Iris pigment epithelial cell (primary cell): Measurements from ENCODE around the gene MYOZ3.

Experiments
- DNase-seq: peaks from one replicate; pipeline ENCODE4 v3.0.0-alpha.2; 2011; ENCODE audit warnings: low read depth

Gene MYOZ3

DNA sequence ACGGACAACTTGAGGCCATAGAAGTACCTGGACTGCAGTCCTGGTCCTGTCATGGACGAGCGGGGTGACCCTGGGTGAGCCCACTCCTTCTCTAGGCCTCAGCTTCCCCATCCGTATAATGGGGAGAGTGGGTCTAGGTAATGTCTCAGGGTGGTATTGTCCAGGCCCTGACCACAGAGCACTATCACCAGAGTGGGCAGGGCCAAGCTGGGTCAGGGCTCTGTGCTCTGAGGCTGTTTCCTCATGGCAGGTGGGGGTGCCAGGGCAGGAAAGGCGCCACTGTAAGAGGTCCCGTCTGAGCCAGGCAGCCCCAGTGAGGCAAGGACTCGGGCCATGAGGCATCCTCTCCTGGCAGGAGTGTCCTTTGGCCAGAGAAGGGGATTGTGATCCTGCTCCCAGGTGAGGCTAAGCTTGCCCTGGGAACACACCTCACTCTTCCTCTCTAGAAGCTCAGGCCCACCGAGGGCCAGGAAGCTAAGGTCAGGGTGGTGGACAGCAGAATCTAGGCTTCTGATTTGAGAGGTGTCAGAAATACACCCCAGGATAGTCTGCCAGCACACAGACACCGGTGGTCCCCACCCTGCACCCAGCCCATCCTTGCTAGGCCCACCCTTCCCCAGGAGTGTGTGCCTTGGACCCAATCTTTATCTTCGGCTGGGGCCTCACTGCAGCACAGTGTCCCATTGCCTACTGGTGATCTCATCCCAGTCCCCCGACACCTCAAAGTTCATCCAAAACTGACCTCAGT lies 1.5 kb upstream of the MYOZ3 start:
- no peak for DNase-seq

DNA sequence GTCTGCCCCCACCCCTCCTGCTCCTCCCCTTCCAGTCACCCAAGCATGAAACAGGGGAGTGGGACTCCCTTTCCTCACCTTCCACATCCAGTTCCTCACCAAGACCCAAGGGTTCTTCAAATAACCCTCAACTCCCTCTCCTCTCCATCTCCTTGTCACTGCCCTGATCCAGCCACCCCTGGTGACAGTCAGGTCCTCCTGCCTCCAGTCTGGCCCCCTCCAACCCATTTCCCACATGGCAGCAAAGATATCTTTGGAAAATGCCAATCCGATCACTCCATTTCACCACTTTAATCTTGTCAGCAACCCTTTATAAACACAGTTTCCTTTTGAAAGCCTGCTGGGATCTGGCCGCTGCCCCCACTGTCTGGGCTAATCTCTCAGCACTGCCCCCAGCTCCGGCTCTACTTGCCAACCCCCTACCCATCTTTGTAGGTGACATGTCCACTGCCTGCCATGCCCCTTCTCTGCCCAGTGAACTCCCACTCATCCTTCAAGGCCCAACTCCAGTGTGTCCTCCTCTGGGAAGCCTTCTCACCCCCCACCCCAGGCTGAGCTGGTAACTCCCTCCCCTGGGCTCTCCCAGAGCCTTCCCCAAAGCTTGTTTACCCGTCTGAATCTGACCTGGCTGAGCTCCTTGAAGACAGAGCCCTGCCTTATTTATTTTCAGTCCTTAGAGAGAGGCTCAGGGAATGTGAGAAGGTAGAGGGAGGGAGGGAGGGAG lies 781 bp upstream of the MYOZ3 start:
- no peak for DNase-seq

DNA sequence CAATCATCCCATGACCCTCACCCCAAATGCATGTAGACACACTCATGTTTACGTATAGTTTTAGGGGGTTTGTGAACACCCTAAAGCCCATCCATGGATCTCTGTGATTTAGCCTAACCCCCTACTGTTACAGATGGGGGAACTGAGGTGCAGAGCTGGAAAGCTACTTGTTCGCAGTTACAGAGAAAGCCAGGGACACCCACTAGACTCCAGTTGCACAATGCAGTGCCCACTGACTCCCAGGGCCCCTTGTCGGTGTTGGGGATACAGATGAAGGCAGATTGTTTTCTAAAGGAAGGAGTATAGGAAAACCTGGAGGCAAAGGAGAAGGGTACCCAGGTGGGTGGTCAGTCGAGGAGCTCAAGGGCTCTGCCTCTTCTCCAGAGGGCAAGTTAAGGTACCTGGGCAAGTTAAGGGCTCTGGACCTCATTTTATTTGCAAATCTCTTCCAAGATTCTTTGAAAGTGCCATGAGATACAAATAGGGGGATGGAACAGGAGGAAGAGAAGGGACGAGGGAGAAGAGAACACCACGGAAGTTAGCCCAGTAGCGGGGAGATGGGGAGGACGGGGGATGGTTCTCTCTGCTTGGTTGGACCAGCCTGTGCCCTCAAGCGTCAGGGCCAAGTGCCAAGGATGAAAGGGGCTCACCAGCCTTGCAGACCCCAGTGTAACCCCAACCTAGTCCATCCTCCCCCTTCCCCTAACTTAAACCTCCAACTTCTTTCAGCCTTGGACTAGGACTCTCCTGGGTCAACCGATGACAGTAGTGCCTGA lies 958 bp downstream of the MYOZ3 start:
- no peak for DNase-seq

DNA sequence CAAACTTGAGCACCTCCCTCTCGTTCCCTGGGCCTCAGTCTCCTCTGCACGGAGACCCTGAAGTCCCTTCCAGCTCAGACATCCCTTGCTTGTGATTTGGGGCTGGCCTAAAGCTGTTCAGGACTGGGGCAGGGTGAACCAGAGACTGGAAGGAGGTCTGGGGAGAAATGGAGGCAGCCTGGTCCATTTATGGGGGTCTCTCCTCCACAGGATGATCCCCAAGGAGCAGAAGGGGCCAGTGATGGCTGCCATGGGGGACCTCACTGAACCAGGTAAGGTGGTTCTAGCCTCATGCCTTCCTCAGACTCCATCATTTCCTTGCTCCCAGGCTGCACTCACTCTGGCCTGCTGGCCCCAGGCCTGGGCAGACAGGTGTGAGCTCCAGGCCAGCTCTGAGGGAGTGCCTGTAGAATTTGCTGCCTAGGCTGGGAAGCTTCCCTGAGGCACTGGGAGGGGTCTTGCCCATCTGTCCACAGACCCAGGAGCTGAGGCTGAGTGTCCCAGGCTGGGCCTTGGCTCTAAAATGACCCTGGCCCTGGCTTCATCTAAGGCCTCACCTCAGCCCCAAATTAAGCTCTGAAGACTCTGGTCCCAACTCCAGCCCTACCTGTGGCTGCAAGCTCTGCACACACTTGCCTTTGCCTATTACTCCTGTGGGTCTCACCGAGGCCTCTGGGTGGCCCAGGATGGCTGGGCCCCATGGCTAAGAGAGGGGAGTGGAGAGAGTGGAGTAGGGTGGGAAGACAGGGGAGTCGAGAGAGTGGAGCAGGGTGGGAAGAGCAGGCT lies 1.9 kb downstream of the MYOZ3 start:
- no peak for DNase-seq

DNA sequence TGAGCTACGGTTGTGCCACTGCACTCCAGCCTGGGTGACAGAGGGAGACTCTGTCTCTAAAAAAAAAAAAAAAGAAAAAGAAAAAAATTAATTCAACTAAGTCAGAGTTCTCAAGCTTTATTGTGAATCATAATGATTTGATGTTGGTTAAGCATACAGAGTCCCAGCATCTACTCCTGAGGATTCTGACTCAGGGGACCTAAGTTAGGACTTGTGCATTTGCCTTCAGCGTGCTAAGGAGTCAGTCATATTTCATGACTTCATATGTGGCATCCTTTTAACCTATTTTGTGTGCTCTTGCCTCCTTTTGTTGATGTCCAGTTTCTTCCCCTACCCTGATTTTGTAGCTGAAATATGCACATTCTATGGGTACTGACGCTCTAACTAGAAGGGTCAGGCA lies 2.9 kb downstream of the MYOZ3 start:
- DNase-seq: no peak

DNA sequence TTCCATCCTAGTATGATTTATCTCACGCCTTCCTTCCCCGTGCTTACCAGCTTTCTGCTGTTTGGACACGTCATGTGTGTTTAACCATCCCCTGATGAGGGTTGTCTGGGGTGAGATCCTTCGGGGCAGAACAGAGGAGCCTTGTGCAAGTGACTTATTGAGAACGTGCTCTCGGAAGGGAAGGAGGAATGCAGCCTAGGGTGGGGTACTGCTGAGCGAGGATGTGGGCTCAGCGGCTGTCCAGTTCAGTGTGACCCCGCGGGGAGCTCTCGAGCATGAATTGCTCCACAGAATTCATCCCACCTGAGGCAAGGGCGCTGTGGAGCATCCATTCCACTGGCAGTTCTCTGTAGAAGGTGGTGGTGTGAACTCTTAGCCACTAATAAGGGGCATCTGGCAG lies 4.0 kb downstream of the MYOZ3 start:
- DNase-seq: no peak

DNA sequence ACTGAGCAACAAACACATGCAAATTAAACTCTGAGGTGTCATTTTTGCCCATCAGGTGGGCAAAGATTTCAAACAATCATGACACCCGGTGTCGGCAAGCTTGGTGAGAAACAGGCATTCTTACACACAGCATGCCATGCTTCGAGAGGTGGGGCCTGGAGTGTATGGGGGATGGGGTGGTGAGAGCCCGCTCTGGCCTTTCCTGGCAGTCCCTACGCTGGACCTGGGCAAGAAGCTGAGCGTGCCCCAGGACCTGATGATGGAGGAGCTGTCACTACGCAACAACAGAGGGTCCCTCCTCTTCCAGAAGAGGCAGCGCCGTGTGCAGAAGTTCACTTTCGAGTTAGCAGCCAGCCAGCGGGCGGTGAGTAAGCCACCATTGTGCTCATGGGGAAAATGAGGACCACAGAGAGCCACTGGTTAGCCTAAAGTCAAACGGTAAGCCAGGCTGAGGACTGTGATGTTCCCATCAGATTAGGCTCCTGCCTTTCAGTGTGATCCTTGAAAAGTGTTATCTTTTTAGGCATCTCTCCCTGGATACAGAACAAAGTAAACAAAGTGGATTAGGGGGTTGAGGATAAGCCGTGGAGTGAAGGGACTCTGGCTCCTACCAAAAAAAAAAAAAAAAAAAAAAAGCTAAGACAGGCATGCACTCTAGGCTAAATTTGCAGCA lies 9.4 kb downstream of the MYOZ3 start:
- no peak for DNase-seq

DNA sequence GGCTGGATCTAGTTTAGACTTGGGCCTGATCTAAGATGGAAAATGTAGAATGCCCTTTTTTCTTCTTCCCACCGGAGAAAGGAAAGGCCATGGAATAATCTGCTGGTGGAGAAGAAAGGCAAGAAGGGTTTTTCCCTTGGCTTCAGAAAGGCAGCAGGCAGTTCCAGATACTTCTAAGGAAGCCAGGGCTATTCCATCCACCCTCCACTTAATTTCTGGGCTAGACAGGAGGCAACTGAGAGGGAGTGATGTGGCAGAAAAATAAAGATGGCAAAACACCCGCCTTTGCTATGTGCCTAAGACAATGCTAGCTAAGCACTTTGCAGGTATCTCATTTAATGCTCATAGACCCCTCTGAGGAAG lies 9.9 kb downstream of the MYOZ3 start:
- no peak for DNase-seq

DNA sequence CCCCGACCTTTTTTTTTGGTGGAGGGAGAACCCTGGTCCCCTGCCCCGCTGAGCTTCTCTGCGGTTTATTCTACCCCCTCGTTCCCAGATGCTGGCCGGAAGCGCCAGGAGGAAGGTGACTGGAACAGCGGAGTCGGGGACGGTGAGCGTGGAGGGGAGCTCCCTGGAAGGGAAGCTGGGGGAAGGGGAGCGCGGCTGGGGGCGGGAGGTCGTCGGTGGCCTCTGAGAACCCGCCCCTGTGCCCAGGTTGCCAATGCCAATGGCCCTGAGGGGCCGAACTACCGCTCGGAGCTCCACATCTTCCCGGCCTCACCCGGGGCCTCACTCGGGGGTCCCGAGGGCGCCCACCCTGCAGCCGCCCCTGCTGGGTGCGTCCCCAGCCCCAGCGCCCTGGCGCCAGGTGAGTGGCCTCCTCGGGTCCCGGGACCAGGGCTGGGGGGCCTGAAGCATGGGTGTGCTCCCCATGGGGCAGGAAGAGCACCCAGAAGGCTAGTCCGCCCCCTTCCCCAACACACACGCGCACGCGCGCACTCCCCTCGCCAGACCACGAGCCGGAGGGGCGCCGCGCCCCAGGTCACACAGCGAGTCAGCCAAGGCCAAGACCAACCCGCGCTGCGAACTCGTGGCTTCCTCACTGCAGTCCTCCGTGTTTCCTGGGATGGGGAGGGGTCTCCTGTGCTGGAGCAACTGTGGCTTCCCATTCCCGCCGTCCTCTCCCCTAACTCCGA lies 10.6 kb downstream of the MYOZ3 start:
- no peak for DNase-seq

DNA sequence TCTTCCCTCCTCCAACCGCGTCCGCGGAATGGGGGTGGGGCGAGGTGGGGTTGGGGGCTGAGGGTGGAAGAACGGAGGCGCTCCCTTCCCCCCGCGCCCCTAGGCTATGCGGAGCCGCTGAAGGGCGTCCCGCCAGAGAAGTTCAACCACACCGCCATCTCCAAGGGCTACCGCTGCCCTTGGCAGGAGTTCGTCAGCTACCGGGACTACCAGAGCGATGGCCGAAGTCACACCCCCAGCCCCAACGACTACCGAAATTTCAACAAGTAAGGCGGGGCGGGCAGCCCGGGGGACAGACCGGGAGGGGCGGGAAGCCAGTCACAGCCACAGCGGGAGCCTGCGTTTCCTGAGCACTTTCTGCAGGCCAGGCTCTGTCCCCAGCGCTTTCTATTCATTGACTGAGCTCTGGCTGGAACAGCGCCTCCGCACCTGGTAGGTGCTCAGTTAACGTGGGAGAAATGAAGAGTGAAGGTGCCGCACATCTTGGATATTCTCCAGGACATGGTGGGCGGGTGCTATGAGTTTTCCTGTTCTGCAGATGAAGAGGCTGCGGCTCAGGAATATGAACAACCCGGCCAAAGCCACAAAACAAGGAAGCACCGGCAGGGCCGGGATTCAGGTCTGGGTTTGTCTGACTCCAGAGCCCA lies 11.3 kb downstream of the MYOZ3 start:
- no peak for DNase-seq

DNA sequence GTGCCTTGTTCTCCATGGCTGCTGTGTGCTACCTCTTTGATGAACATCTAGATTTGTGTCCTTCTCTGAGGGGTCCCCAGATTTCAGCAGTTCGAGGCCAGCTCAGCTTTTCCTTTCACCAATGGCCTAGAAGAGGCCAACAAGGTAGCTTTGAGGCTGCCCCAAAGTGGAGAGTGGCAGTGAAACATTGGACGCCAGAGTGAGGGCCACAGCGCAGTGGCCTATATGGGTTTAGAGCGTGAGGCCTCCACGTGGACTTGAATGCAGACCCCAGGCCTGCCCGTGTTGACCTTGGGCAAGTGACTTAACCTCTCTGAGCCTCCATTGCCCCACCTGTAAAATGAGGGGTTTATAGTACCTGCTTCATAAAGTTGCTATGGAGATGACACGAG lies 11.8 kb downstream of the MYOZ3 start:
- no peak for DNase-seq

DNA sequence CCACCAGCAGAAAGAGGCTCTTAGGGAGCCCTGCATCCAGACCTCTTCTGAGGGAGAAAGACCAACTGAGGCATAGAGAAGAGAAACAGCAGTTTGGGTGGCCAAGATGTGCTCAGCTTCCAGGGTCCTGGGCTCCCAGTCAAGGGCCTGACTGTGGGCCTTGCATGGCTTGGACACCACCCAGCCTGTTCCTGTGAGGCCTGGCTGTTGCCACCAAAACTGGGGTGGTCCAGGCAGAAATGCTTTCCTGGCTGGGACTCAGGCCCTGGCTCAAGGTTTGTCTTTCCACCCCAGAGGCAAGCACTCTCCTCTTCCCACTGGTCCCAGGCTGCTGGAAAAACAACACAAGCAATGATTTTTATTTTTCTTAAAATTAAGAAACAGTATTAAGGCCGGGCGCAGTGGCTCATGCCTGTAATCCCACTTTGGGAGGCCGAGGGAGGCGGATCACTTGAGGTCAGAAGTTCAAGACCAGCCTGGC lies 13.3 kb downstream of the MYOZ3 start:
- DNase-seq: no peak

DNA sequence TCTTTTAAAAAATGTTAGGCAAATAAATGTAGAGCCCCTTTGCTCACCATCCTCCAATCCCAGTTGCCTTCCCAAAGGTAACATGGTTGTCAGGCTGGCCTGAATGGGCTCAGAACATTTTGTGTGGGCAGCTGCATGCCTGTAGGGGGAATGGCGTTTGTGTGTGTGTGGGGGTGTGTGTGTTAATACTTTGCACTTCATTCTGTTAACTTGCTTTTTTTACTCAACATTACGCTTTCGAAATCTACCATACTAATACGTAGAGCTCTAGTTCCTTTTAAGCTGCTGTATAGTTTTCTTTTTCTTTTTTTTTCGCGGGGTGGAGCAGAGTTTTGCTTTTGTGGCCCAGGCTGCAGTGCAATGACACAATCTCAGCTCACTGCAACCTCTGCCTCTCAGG lies 14.0 kb downstream of the MYOZ3 start:
- DNase-seq: no peak

DNA sequence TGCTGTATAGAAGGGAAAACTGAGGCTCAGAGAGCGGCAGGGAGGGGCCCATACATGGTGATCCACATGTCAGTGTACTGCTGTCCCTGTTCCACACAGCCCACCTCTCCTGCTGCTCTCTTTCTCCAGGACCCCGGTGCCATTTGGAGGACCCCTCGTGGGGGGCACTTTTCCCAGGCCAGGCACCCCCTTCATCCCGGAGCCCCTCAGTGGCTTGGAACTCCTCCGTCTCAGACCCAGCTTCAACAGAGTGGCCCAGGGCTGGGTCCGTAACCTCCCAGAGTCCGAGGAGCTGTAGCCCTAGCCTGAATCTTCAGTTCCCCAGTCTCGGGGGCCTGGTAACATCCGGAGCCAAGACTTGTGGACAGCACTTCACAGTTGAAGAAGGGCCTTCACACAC lies 15.5 kb downstream of the MYOZ3 start:
- no peak for DNase-seq

DNA sequence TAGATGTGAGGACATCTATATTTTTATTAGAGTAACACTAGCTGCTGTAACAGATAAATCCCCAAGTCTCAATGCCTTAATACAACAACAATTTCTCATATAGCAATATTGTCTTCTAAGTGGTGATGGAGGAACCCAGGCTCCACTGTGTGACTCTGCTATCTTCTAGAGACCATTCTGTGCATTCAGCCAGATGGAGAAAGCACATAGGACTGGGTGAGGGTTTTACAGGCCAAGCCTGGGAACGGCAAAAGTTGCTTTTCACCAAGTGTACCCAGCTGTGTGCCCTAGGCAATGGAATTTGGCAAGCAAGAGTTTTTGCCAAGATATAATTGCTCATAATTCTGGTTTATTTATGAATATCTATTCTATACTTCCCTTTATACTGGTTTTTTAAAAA lies 28.1 kb downstream of the MYOZ3 start:
- DNase-seq: no peak

DNA sequence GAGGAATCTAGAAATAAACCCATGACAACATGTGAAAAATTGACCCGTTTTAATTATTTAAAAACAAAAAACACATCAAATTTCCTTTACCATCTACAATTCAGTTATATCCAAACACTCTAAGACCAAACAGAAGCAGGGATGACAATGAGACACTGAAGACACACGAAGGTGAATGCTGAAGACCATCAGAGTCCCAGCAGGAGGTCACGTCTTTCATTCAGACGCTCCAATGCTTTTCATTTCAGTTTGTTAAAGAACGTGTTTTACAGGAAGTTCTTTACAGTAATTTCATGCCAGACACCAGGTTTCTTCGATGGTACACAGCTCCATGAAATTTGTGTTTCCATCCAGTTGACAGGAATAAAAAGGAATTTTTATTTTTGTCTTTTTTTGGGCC lies 29.7 kb downstream of the MYOZ3 start:
- DNase-seq: no peak

DNA sequence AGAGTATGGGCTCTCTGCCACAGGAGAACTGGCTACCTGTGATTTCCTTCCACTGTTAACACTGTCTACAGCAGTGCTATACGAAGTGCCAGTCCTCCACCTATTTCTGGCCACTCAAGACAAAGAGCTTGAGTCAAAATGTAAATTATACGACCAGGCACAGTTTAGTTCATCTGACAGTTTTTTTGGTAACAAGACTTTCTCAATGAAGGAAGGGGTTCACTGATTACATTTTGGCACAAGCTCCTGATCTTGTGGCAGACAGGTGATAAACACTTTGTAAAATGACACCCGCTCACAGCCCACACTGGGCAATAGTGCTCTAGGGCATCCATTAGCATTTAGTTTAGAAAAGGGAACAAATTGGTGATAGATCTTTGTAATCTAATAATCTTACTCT lies 31.2 kb downstream of the MYOZ3 start:
- no peak for DNase-seq

DNA sequence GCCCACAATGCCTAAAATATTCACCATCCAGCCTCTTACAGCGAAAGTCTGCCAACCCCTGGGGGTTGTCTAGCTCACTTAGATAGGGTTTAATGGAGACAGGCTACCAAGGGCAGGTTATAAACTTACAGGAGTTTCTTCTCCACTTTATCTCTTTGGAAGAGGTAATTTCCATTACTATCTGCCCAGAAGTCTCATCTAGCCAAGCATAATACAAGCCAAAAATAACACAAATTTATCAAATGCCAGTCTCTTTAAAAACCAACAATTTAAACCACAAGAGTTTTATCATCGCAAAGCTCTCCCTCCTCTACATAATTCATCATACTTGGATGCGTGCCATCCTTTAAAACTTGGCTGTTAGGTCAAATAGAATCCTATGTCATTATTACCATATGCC lies 33.6 kb downstream of the MYOZ3 start:
- DNase-seq: peak; percentile 74

DNA sequence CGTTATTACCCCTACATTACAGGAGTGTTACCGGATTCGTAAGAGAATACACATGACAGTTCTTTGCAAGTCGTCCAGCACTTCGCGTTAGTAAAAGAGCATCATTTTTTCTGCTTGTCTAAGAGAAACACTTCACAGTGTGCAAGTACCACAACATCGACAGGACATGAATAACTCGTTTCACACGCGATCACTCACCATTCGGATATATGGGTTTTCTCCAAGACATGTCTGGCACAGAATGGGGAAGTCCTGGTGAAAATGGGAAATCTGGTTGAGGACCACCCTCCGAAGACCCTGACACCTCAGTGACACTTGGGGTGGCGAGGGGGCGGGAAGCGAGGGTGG lies 39.2 kb downstream of the MYOZ3 start:
- DNase-seq: peak; percentile 13

DNA sequence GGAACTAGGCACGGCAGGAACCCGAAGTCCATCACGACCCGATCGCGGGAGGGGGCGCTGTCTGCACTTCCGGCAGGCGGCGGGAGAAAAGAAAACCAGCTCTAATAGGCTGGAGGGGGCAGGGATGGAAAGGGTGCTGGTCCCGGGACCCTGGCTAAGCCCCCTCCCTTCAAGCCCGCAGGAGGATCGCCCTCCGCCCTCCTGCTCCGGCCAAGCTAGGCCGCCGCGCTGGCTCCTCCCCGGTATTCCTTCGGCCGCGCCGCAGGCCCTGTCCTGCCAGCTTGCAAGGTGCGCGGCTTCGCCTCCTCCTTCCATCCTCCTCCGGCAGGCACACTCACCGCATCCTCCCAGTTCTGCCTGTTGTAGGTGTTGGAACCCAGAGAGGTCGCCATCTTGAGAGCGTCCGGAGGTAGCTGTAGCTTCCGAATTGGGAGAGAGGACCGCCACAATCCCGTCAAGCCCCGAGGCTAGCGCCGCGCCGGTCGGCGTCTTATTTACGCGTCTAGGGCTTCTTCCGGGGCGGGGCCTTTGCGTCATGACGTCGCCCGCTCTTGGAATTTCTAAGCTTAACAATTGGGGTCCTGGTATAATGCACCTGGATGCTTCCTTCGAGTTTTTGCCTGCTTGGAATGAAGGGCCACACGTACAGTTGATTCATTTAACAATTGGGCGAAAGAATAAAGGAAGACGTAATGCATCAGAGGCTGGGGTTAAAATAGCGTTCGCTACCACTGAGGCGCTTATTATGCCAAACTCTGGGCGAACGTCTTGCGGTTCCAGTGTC lies 39.7 kb downstream of the MYOZ3 start, which contains the start of gene RBM22:
Gene RBM22, minus strand, starts transcription at position 469 of the 784 bp plus-strand sequence. Its CDS starts 77 bp downstream, at position 392.
- peak; percentile 89 for DNase-seq
